ENCODE results near the gene NELL2.

DNA sequence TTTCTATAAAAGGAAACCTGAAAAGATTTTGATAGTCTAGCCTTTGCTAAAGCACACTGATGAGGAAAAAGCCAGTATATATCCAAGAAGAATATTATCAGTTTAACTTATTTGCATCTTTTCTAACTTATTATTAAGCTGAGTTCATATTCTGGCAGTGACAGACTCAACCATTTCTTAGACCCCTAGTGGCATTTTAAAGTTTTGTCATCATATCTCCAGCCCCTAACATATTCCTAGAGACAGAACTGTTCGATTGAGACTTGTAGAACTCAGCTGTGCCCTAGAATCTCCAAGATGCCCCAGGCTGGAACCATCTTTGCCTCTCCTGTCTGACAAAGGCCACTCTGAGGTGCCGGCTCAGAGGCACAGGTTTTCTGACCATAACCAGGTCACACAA lies 365.6 kb downstream of the NELL2 start:
- TF ChIP-seq POLR2A (IDR thresholded peaks at IDR 0.05) (no peak), EP300 (IDR thresholded peaks at IDR 0.05) (no peak)
- TF ChIP-seq, protein P1, sequence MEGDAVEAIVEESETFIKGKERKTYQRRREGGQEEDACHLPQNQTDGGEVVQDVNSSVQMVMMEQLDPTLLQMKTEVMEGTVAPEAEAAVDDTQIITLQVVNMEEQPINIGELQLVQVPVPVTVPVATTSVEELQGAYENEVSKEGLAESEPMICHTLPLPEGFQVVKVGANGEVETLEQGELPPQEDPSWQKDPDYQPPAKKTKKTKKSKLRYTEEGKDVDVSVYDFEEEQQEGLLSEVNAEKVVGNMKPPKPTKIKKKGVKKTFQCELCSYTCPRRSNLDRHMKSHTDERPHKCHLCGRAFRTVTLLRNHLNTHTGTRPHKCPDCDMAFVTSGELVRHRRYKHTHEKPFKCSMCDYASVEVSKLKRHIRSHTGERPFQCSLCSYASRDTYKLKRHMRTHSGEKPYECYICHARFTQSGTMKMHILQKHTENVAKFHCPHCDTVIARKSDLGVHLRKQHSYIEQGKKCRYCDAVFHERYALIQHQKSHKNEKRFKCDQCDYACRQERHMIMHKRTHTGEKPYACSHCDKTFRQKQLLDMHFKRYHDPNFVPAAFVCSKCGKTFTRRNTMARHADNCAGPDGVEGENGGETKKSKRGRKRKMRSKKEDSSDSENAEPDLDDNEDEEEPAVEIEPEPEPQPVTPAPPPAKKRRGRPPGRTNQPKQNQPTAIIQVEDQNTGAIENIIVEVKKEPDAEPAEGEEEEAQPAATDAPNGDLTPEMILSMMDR (IDR thresholded peaks at IDR 0.05) = no peak

Data from upper lobe of left lung (tissue), 4 donors.